ENCODE results near the gene ADAM17.

GRCh38 chr2:9554921-9555296 lies 721 bp downstream of the ADAM17 start:
- no peak for TF ChIP-seq EZH2 (IDR thresholded peaks at IDR 0.05; ENCODE audit: low read length, missing control alignments)
- no peak for TF ChIP-seq CTCF (conservative IDR thresholded peaks at IDR 0.05 in 1 of 2, IDR thresholded peaks at IDR 0.05 in 1 of 2; ENCODE audit: low read depth in 1 of 2, low read length in 2 of 2)

All from fibroblast of lung (primary cell).